ENCODE results near the gene EXOC6B. TPM values are rescaled to one million over a fixed set of nuclear protein-coding genes. Genes with fewer than 3 reads are reported as not detected.

EXOC6B gene
- total RNA-seq, 1 donor from 2014 or later, result 32.4 TPM

GRCh38 chr2:72362733-72363132 lies 463.1 kb downstream of the EXOC6B start:
- intact Hi-C loops (cut with DNase I), result no loop called here
- H3K27me3 ChIP-seq, result no peaks in the 10 kb centered on the region
- peaks cover 0 to 4% of the 10 kb centered on the region in 2 donors for H3K36me3 ChIP-seq
- no peak overlapping the region for H3K4me3 ChIP-seq
- no peak for TF ChIP-seq CTCF (IDR thresholded peaks at IDR 0.05)
- no peaks in the 10 kb centered on the region for H3K4me1 ChIP-seq
- DNase-seq (ENCODE audit: low spot score in 2 of 2), result no peak
- H3K27ac ChIP-seq, result no peak overlapping the region
- no peaks in the 10 kb centered on the region for H3K9me3 ChIP-seq

- Histone ChIP-seq H3K4me3 (no peak overlapping the region), H3K9me3 (no peaks in the 10 kb centered on the region), H3K4me1 (no peaks in the 10 kb centered on the region), H3K27ac (no peak overlapping the region), H3K27me3 (no peaks in the 10 kb centered on the region), H3K36me3 (peaks cover 0 to 7% of the 10 kb centered on the region in 2 donors)
- no peak for TF ChIP-seq CTCF (IDR thresholded peaks at IDR 0.05)
- DNase-seq (ENCODE audit: low spot score in 2 of 2), result no peak
- intact Hi-C loops (cut with DNase I), result no loop called here
Observed at GRCh38 chr2:72361521-72361920, 464.3 kb downstream of the EXOC6B start.

- no peak for DNase-seq (ENCODE audit: low spot score in 2 of 2)
- H3K4me1 ChIP-seq, result no peaks in the 10 kb centered on the region
- H3K4me3 ChIP-seq, result no peak overlapping the region
- TF ChIP-seq CTCF (IDR thresholded peaks at IDR 0.05), result no peak
- no peak overlapping the region for H3K27ac ChIP-seq
- peaks cover 0 to 7% of the 10 kb centered on the region in 2 donors for H3K36me3 ChIP-seq
- H3K27me3 ChIP-seq, result no peaks in the 10 kb centered on the region
- intact Hi-C loops (cut with DNase I), result no loop called here
- H3K9me3 ChIP-seq, result no peaks in the 10 kb centered on the region
Observed at GRCh38 chr2:72361042-72361441, 464.8 kb downstream of the EXOC6B start.

GRCh38 chr2:72350852-72351251 lies 475.0 kb downstream of the EXOC6B start:
- Histone ChIP-seq H3K27me3 (no peaks in the 10 kb centered on the region), H3K4me3 (no peak overlapping the region), H3K36me3 (no peaks in the 10 kb centered on the region), H3K4me1 (no peaks in the 10 kb centered on the region), H3K9me3 (no peaks in the 10 kb centered on the region), H3K27ac (no peak overlapping the region)
- intact Hi-C loops (cut with DNase I), result no loop called here
- DNase-seq (ENCODE audit: low spot score in 2 of 2), result no peak
- no peak for TF ChIP-seq CTCF (IDR thresholded peaks at IDR 0.05)

GRCh38 chr2:72349016-72349415 lies 476.8 kb downstream of the EXOC6B start:
- no peak for DNase-seq (ENCODE audit: low spot score in 2 of 2)
- intact Hi-C loops (cut with DNase I), result no loop called here
- H3K9me3 ChIP-seq, result no peaks in the 10 kb centered on the region
- no peak for TF ChIP-seq CTCF (IDR thresholded peaks at IDR 0.05)
- H3K27ac ChIP-seq, result no peak overlapping the region
- no peaks in the 10 kb centered on the region for H3K36me3 ChIP-seq
- no peaks in the 10 kb centered on the region for H3K27me3 ChIP-seq
- no peaks in the 10 kb centered on the region for H3K4me1 ChIP-seq
- H3K4me3 ChIP-seq, result no peak overlapping the region

GRCh38 chr2:72347081-72347480 lies 478.8 kb downstream of the EXOC6B start:
- intact Hi-C loops (cut with DNase I), result no loop called here
- no peak overlapping the region for H3K27ac ChIP-seq
- H3K4me3 ChIP-seq, result no peak overlapping the region
- no peak for TF ChIP-seq CTCF (IDR thresholded peaks at IDR 0.05)
- H3K27me3 ChIP-seq, result no peaks in the 10 kb centered on the region
- H3K9me3 ChIP-seq, result no peaks in the 10 kb centered on the region
- H3K36me3 ChIP-seq, result no peaks in the 10 kb centered on the region
- DNase-seq (ENCODE audit: low spot score in 2 of 2), result no peak
- no peaks in the 10 kb centered on the region for H3K4me1 ChIP-seq
